Epithelial cell of umbilical artery (primary cell): ENCODE data around the gene P2RY12. TPM values are rescaled to one million over a fixed set of nuclear protein-coding genes. Genes with fewer than 3 reads are reported as not detected.

Source experiments
- total RNA-seq: library from RNA; depleted of rRNA; stranded (reverse); fragments of >200 nt; gene quantifications from 2 replicates; pipeline ENCODE4 v1.2.3, GENCODE V29; 2014

P2RY12 gene
- not detected in 2 replicates for total RNA-seq

GRCh38 chr3:151384741-151385174 is at the start of gene P2RY12:
Gene P2RY12, minus strand, starts transcription at chr3:151384753. Its CDS starts 45,908 bp downstream, at chr3:151338845.

GRCh38 chr3:151329363-151329762 is 55.2 kb downstream of the P2RY12 start, which contains the start of gene P2RY13:
Gene P2RY13, minus strand, starts transcription at chr3:151329549. Its CDS starts 21 bp downstream, at chr3:151329528.

GRCh38 chr3:151316267-151316991 is 68.1 kb downstream of the P2RY12 start, which contains the start of gene GPR87:
Gene GPR87, minus strand, starts transcription at chr3:151316820. Its CDS starts 16,720 bp downstream, at chr3:151300100.

Other genes with a start within 250 kb of the P2RY12 start
- not detected in 2 replicates for gene GPR171, start 181.5 kb downstream of the P2RY12 start, total RNA-seq
- not detected in 2 replicates for gene P2RY14, start 106.2 kb downstream of the P2RY12 start, total RNA-seq
- gene GPR87, start 67.9 kb downstream of the P2RY12 start, total RNA-seq: under 0.01 TPM in 1 of 2 replicates, not detected in the other
- gene P2RY13, start 55.2 kb downstream of the P2RY12 start, total RNA-seq: not detected in 2 replicates
- gene IGSF10, start 76.3 kb upstream of the P2RY12 start, total RNA-seq: under 0.01 and 0.15 TPM in 2 replicates